ENCODE results near the gene TBCA.

The TBCA gene

GRCh38 chr5:77643654-77644370 is 132.3 kb downstream of the TBCA start:
- in situ Hi-C loops (cut with HindIII; ENCODE audit: low sequenced_read_pairs) = no loop called here

- in situ Hi-C loops (cut with HindIII; ENCODE audit: low sequenced_read_pairs) = no loop called here
These were observed 133.1 kb downstream of the TBCA start for GRCh38 chr5:77642738-77643653.

- in situ Hi-C loops (cut with HindIII; ENCODE audit: low sequenced_read_pairs) = no loop called here
These were observed 134.0 kb downstream of the TBCA start for GRCh38 chr5:77641963-77642737.

- in situ Hi-C loops (cut with HindIII; ENCODE audit: low sequenced_read_pairs) = no loop called here
These were observed 134.7 kb downstream of the TBCA start for GRCh38 chr5:77641397-77641943.
